Measurements from ENCODE around the gene SHROOM3.

Gene SHROOM3

DNA sequence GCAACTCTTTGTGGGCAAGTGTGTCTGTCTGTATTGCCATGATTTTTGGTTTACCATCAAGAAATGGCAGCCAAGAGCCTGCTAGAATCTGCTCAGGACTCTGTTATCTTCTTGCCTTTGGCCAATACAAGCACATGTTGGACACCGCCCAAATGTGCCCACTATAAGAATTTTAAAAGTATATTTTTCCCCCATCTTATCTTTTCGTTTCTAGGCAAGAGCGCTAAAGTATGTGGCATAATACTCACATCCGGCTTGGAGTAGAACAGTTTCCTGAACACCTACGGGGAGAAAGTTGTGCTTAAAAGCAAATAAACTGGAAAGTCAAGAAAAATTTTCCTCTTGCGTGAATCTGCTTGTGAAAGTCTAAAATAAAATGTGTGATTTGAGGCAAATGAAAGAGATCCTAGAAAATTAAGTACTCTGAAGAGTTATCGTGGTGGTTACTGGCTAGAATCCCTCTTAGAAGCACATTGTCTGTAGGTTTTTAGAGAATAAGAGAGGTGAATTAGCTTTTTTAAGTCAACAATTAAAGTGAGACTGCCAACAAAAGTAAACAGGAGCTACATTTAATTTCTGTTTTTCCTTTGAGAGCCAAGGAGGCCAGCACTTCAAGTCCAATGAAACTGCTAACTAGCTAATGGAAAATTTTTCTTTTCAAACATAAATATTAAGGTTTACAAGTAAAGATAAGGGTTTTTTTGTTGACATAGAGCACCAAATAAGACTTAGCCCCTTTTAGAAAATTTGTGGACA lies 242.7 kb downstream of the SHROOM3 start:
- TF ChIP-seq GATA3 (IDR thresholded peaks at IDR 0.05; ENCODE audit: low read depth, low read length) (no peak), GATA2 (IDR thresholded peaks at IDR 0.05; ENCODE audit: low read depth, low read length) (no peak)

DNA sequence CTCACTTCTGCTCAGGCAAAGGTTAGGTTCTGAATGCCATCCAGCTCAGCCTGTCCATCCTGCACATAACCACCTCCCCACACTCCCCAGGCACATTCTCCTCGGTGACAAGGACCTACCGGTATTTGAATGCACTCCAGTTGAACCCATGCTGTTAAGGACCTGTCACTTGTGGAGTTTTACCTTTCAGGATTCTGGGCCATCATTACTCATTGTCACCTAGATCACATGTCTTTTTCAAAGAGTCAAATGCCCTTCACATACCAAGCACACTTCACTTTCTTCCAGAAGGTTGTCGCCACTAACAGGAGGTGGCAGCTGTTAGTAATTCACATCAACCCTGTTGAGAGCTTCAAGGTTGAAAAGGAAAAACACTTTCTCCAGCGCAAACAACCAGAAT lies 244.7 kb downstream of the SHROOM3 start:
- TF ChIP-seq GATA3 (IDR thresholded peaks at IDR 0.05; ENCODE audit: low read depth, low read length), result no peak
- TF ChIP-seq GATA2 (IDR thresholded peaks at IDR 0.05; ENCODE audit: low read depth, low read length), result no peak

DNA sequence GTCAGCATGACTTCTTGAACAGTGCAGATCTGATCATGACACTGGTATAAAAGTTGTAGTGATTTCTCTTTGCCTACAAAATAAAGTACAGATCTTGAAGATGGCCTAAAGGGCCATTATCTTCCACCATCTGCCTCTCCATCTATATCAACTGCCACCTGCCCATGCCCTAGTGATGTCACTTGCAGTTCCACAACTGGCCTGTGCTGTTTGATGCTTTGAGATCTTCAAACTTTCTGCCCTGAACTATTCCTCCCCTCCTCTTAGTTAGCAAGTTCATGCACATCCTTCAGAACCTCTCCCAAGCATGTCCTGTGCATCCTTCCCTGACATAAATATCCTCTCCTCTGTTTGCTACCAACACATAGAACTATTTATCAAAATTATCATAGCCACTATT lies 245.9 kb downstream of the SHROOM3 start:
- TF ChIP-seq GATA3 (IDR thresholded peaks at IDR 0.05; ENCODE audit: low read depth, low read length) (no peak), GATA2 (IDR thresholded peaks at IDR 0.05; ENCODE audit: low read depth, low read length) (no peak)

DNA sequence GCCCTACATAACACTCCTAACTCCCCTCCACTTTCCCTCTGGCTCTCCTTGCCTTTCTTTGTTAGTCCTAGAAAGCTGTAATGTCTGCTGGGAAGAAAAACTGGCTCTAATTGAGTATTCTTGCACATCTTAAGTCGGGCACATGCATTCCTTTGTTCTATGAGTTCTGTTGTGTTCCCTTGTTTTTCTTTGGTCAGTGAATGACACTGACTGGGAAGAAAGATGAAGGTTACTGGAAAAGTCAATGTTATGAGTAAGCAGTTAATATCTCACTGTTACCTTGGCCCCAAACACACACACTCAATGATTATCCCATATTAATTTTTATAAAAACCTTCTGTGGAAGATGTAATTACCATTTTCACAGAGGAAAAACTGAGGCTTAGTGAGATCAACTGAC lies 247.0 kb downstream of the SHROOM3 start:
- TF ChIP-seq GATA3 (IDR thresholded peaks at IDR 0.05; ENCODE audit: low read depth, low read length) (no peak), GATA2 (IDR thresholded peaks at IDR 0.05; ENCODE audit: low read depth, low read length) (no peak)

DNA sequence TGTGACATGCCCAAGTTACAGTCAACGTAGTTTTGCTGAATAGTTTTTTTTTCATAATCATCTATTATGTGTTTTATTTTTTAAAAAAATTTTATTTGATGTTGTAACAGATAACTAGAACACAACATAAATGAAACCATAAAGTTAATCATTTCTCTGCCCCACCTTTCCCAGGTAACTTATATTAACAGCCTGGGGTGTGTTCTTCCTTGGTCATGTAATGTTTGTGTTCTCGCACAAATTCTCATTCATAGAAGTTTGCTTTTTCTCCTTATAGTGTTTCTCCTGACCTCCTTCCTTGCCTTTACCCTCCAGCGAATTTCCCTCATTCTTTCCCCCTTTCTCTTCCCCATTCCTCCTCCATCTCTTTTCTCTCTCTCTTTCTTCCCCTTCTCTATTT lies 248.1 kb downstream of the SHROOM3 start:
- no peak for TF ChIP-seq GATA2 (IDR thresholded peaks at IDR 0.05; ENCODE audit: low read depth, low read length)
- TF ChIP-seq GATA3 (IDR thresholded peaks at IDR 0.05; ENCODE audit: low read depth, low read length), result no peak

DNA sequence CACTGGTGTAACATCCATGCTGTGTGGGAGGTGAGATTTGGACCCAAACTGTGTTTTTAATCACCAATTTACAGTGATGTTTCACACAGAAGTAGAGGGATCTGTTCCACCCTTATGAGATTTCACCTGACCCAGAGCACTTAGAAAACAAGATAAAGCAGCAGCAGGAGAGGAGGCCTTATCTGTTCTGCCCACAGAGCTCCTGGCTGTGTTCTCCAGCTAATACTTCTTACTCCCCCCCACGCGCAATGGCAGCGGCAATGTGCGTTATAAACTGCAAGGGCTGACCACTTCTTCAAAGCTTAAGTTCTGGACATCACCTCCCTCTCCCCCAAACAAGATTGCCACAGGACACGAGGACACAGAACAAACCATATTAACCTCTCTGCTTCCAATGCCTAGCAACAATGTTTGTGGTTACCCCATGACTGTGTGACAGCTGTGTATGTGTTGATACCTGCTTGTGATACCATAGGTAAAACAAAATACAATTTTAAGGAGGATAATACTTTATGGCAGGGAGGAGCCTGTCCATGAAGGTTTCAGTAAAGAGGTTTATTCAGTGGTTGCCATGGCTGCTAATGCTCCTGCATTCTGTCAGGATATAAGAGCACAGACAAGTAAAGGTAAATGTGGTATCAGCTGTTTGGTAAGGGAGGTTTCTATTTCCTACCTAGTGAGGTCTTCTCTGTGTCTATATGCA lies 252.9 kb downstream of the SHROOM3 start:
- TF ChIP-seq GATA3 (IDR thresholded peaks at IDR 0.05; ENCODE audit: low read depth, low read length), result no peak
- TF ChIP-seq GATA2 (IDR thresholded peaks at IDR 0.05; ENCODE audit: low read depth, low read length), result peak; percentile 73

DNA sequence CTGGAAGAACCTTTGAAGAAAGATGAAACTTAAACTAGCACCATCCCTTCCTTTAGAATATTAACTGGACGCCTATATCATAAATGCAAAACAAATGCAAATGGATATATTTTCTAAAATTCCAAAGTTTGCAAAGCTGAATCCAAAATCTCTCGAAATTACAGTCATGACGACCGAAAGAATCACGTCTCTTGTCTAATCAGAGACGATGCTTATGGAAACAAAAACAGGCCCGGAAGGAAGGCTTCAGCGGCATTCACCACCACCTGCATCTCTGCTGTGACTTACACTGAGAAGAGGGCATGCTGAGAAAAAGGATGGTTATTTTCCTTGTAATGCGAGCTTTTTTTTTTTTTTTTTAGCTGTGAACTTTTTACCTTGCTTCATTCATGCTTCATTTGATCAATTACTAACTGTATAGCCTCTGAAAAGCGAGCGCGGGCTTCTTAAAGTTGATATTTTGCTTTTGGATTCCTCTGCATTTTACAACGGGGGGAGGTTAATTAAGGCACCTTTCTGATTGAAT lies 253.7 kb downstream of the SHROOM3 start:
- TF ChIP-seq GATA3 (IDR thresholded peaks at IDR 0.05; ENCODE audit: low read depth, low read length), result no peak
- TF ChIP-seq GATA2 (IDR thresholded peaks at IDR 0.05; ENCODE audit: low read depth, low read length), result no peak

DNA sequence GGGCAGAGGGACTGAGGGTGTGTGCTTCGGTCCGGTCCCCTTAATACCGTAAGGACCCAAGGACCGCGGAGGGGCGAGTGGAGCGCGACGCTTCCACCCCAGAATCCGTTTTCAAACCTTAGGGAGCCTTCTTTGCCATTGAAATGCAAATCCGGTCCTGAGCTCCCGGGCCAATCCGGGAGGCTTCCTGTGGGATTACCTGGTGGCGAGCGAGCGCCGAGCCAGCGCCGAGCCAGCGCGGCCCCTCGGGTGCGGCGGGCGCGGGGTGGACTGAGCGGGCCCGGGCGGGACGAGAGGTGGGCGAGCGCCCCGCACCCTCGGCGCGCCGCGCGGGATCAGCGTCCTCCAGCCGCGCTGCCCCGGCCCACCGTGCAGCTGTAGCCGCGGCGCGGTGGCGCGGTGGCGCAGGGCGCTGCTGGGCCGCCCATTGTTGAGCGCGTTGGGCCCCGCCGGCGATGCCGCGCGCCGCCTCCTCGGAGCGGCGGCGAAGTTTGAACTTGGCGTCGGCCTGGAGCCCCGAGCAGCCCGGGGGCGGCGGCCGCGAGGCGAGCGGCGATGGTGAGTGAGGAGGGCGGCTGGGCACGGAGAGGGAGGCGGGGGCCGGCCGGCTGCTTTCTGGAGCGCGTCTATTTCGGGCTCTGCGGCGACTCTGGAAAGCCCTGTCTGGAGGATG lies 254.3 kb downstream of the SHROOM3 start:
- TF ChIP-seq GATA3 (IDR thresholded peaks at IDR 0.05; ENCODE audit: low read depth, low read length), result no peak
- 0 out of 2 replicates have a peak, but pooled peaks have one; percentile 19 for TF ChIP-seq GATA2 (IDR thresholded peaks at IDR 0.05; ENCODE audit: low read depth, low read length)

DNA sequence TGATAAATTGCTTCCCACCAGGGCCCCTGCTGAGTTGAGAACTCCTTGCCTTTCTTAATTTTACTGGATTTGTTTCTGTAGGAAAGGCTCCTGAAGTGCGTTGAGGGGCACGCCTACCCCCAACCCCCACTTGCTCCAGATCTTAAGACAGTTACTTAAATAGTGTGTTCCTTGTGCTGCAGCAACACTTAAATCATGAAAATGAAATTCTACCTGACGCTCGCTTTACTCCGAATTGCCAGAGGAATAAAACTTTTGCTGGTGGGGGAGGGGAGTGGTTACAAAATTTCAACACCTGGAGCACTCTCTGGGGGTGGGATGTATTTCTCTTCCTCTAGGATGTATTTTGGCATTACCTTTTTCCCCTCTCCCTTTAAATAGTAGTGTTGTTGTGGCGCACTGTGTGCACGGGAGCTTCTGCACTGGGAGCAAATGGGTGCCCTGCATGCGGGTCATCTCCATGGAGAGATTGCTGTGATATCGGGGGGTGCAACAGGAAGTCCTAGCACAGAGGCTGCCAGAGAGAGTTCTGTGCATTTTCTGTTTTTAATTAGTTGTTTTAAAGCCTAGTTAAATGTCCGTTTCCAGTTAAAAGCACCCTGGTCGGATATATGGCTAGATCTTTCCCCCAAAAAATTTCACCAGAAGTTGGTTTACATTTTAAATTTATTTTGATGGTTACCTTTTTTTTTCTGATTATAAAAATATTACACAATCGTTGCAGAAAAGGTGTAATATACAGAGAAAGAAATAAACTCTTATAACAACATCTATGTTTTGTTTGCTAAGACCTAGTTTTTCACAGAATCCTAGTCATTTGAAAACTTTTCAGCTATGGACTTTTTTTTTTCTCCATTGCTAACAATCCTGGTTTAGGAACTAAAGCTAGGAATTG lies 255.2 kb downstream of the SHROOM3 start:
- TF ChIP-seq GATA2 (IDR thresholded peaks at IDR 0.05; ENCODE audit: low read depth, low read length) (peak; percentile 97), GATA3 (IDR thresholded peaks at IDR 0.05; ENCODE audit: low read depth, low read length) (peak; percentile 85)

DNA sequence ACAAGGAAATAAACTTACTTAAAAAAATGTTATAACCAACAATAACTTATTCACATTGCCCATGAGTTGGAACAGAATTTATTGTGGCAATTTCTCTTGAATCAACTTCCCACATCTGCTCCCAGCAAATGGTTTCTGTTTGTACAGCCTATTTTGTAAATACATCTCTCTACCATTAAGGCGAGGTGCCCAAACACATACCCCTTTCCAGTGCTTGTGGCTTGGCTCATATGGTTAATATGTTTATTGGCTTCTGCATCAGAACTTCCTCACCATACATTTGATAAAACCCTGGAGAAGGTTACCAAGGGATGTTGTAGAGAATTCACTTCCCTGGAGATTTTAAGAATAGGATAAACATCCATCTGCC lies 255.9 kb downstream of the SHROOM3 start:
- TF ChIP-seq GATA2 (IDR thresholded peaks at IDR 0.05; ENCODE audit: low read depth, low read length) (no peak), GATA3 (IDR thresholded peaks at IDR 0.05; ENCODE audit: low read depth, low read length) (no peak)

DNA sequence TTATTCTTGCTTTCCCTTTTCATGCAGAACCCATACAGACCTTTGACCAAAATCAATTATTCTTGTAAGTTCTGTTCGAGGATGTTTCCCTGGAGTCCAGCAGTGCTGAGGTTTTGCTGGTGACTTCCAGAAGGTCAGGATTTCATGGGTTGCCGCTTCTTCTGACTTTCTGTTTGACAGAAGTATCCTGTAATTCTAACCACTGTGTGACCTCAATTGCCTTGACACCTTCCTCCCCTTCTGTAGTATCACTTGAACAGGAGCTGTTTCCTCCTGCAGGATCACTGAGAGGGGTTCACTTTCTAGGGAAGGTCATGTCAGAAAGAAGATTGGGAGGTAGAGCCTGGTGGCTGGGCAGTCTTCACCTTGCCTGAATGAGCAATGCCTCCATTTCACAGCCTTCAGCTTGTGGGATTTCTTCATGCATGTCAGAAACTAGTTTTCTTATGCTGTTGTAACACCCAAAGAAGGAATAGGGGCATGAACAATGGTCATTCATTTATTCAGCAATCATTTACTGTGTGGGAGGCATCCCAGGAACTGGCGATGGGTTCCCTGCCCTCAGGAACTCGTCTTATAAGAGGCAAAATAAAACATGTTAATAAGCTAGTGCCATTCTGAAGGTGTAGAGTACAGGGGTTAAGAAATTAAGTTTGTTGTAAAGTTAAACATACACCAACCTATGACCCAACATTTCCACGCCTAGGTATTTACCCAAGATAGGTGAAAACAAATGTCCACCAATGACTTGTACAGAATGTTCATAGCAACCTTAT lies 257.0 kb downstream of the SHROOM3 start:
- TF ChIP-seq GATA2 (IDR thresholded peaks at IDR 0.05; ENCODE audit: low read depth, low read length), result no peak
- no peak for TF ChIP-seq GATA3 (IDR thresholded peaks at IDR 0.05; ENCODE audit: low read depth, low read length)

DNA sequence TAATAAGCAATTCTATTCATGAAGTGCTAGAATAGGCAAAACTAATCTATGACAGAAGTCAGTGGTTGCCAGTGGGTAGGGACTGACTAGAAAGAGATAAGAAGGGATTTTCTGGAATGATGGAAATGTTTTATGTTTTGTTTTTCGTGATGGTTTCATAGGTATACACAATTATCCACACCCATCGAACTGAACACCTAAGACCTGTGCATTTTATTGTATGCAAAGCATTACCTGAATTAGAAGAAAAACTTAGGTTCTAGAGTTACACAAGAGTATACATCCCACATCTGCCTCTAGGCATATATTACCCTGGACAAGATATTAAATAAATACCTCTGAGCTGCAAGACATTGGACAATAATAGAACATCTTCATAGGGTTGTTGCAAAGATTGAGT lies 257.7 kb downstream of the SHROOM3 start:
- no peak for TF ChIP-seq GATA3 (IDR thresholded peaks at IDR 0.05; ENCODE audit: low read depth, low read length)

DNA sequence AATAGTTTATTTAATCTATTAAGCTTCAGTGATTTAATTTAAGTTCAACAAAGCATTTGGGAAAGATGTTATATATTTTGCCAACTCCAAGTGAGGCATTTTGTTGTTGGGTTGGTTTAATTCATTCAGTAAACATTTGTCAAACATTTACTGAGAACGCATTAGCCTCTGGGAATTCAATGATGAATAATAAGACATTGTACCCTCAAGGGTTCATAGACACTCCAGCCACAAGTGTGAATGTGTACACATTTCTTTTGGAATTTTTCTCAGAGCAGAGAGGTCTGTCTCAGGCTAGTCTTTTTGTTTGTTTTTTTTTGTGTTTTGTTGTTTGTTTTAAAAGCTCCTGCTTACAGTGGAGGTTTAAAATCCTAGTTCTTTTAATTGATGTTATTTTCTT lies 259.0 kb downstream of the SHROOM3 start:
- no peak for TF ChIP-seq GATA2 (IDR thresholded peaks at IDR 0.05; ENCODE audit: low read depth, low read length)
- TF ChIP-seq GATA3 (IDR thresholded peaks at IDR 0.05; ENCODE audit: low read depth, low read length), result no peak

All from SH-SY5Y (cell line).